Lower leg skin (tissue), 3 donors: ENCODE results near the gene RALGDS.

Experiments used
- POLR2A ChIP-seq, 2 donors: fragments of 450-650 bp; IDR thresholded peaks; one replicate each; pipeline ENCODE4 v1.6.1; 2016 to 2017; ENCODE audit warnings: antibody characterized with exemption in 2 of 2, mild to moderate bottlenecking in 1 of 2, moderate library complexity in 1 of 2
- TF ChIP-seq, protein P1 (sequence below), 3 donors: fragments of 450-650 bp; IDR thresholded peaks; one replicate each; pipeline ENCODE4 v1.5.1; 2016; ENCODE audit warnings: antibody characterized with exemption in 3 of 3, mild to moderate bottlenecking in 3 of 3, moderate library complexity in 2 of 3

- TF ChIP-seq, protein P1, sequence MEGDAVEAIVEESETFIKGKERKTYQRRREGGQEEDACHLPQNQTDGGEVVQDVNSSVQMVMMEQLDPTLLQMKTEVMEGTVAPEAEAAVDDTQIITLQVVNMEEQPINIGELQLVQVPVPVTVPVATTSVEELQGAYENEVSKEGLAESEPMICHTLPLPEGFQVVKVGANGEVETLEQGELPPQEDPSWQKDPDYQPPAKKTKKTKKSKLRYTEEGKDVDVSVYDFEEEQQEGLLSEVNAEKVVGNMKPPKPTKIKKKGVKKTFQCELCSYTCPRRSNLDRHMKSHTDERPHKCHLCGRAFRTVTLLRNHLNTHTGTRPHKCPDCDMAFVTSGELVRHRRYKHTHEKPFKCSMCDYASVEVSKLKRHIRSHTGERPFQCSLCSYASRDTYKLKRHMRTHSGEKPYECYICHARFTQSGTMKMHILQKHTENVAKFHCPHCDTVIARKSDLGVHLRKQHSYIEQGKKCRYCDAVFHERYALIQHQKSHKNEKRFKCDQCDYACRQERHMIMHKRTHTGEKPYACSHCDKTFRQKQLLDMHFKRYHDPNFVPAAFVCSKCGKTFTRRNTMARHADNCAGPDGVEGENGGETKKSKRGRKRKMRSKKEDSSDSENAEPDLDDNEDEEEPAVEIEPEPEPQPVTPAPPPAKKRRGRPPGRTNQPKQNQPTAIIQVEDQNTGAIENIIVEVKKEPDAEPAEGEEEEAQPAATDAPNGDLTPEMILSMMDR (IDR thresholded peaks at IDR 0.05), result no peak
- TF ChIP-seq POLR2A (IDR thresholded peaks at IDR 0.05), result no peak
Observed at GRCh38 chr9:133063500-133064231, 57.4 kb downstream of the RALGDS start.
